Neuron (in vitro differentiated cells): ENCODE data around the gene PMVK.
"Not testable (repeated sequence)": the region's sequence is repeated elsewhere in the genome, so short reads cannot be mapped to it uniquely, and the experiment has no call there.

Source experiments
- H2AFZ ChIP-seq: one replicate; pipeline ENCODE4 v1.6.1; 2013; ENCODE audit warnings: low read depth, mild to moderate bottlenecking, inconsistent platforms, low read length, moderate library complexity
- H3K27me3 ChIP-seq: one replicate; pipeline ENCODE4 v1.6.1; 2013; ENCODE audit warnings: low read length; ENCODE audit not compliant: insufficient read depth
- H3K36me3 ChIP-seq: one replicate; pipeline ENCODE4 v1.6.1; 2013; ENCODE audit warnings: low read length; ENCODE audit not compliant: insufficient read depth
- H3K4me1 ChIP-seq: one replicate; pipeline ENCODE4 v1.6.1; 2013; ENCODE audit warnings: low read length; ENCODE audit not compliant: insufficient read depth
- H3K4me3 ChIP-seq: 2 replicates; pipeline ENCODE4 v1.5.1; 2013; ENCODE audit warnings: mild to moderate bottlenecking, low read length, moderate library complexity
- H3K9me3 ChIP-seq: one replicate; pipeline ENCODE4 v1.6.1; 2013; ENCODE audit warnings: low read length

Gene PMVK

DNA sequence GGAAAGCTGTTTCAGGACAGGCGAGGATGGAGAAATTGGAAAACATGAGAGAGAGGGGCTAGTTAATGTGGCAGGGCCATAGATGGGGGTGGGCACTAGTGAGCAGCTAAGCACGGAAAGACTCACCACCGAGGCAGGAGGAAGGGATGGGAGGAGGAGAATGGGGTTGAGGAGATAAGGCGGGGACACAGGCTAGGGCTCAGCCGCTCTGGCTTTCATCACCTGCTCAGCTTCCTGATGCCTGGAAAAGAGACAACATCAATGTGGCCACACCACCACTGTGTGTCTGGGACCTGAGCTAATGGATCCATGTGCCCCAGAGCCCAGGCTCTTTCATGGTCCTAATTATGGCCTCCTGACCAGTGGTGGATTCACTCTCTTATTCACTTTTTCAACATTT is 27.6 kb downstream of the PMVK start:
- no peaks in the 10 kb centered on the region for H3K4me1 ChIP-seq
- H2AFZ ChIP-seq: no peak overlapping the region
- no peak overlapping the region for H3K4me3 ChIP-seq
- no peaks in the 10 kb centered on the region for H3K27me3 ChIP-seq
- H3K36me3 ChIP-seq: no peaks in the 10 kb centered on the region
- peaks cover 6% of the 10 kb centered on the region for H3K9me3 ChIP-seq

DNA sequence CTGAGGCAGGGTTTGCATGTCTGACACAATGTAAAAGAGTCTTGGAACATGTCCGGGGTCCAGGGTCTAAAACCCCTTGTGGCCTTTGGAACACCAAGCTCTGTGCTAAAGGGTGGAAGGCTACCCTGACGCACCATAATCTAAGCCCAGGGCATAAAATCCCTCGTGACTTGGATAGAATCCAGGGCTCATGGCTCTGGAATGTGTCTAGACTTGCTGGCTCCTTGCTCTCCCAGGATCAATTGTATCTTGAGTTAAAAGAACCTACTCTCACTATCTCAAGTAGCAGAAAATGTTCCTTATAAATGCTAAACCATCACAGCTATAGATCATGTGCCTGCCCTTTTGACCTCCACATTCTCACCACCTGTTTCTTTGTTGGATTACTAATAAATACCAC is 28.4 kb downstream of the PMVK start:
- H3K4me3 ChIP-seq: not testable (repeated sequence)

DNA sequence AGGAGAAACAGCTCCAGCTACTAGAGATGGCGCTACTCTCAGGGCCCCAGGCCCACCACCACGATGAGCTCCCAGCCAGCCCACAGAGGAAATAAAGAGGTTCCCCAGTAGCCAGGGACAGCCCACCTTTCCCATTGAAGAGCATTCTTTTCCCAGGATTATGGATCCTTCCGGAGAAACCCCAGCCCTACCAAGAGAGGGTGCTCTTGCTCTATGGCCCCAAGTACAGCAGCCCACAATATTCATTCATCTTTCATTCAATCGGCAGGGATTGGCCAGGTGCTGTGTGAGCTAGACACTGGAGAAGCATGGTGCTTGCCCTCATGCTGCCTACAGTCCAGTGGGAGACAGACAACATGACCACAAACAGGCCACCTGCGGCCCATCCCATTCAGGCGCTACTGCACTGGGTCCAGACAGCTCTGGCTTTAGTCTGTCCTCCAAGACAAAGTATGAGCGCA is 29.9 kb downstream of the PMVK start:
- Histone ChIP-seq H3K4me3 (no peak overlapping the region), H2AFZ (no peak overlapping the region), H3K9me3 (peaks cover 6% of the 10 kb centered on the region), H3K36me3 (no peaks in the 10 kb centered on the region), H3K4me1 (peaks cover 3% of the 10 kb centered on the region), H3K27me3 (no peaks in the 10 kb centered on the region)

More for the DNA sequence above, 28.4 kb downstream of the PMVK start:
- not testable (repeated sequence) for H2AFZ ChIP-seq, H3K4me1 ChIP-seq, H3K27me3 ChIP-seq, H3K36me3 ChIP-seq, H3K9me3 ChIP-seq

DNA sequence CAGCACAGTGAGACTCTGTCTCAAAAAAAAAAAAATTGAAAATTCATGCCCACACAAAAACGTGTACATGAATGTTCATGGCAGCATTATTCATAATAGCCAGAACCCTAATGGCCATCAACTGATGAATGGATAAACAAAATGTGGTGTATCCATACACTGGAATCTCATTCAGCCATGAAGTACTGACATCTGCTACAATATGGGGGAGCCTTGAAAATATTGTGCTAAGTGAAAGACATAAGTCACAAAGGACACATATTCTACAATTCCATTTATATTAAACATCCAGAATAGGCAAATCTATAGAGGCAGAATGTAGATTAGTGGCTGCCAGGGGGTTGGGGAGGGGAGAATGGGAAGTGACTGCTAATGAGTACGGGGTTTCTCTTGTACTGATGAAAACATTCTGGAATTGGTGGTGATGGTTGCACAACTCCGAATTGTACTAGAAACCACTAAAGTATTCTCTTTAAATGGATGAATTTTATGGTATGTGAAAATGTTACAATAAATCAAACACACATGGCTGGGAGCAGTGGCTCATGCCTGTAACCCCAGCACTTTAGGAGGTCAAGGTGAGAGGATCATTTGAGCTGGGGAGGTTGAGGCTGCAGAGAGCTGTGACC is 33.5 kb downstream of the PMVK start:
- Histone ChIP-seq H3K4me3 (no peak overlapping the region), H3K27me3 (no peaks in the 10 kb centered on the region), H2AFZ (no peak overlapping the region), H3K36me3 (no peaks in the 10 kb centered on the region), H3K4me1 (peaks cover 3% of the 10 kb centered on the region), H3K9me3 (peaks cover 3% of the 10 kb centered on the region)

DNA sequence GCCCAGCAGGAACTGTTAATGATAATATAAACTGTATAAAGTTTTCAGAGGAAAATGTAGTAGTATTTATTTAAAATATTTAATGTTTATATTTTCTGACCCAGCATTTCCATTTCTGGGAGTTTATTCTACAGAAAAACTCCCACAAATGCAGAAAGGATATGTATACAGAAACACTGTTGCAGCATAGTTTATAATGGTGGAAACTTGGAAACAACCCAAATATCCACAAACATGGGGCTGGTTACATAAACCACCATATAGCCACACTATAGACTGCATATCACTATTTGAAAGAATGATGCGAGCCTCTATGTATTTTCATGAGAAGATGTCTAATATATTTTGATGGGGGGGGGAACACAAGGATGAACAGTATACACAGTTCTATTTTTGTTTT is 34.9 kb downstream of the PMVK start:
- H3K27me3 ChIP-seq: no peaks in the 10 kb centered on the region
- H3K9me3 ChIP-seq: no peaks in the 10 kb centered on the region
- H3K4me3 ChIP-seq: no peak overlapping the region
- no peaks in the 10 kb centered on the region for H3K36me3 ChIP-seq
- H3K4me1 ChIP-seq: peaks cover 8% of the 10 kb centered on the region
- no peak overlapping the region for H2AFZ ChIP-seq

DNA sequence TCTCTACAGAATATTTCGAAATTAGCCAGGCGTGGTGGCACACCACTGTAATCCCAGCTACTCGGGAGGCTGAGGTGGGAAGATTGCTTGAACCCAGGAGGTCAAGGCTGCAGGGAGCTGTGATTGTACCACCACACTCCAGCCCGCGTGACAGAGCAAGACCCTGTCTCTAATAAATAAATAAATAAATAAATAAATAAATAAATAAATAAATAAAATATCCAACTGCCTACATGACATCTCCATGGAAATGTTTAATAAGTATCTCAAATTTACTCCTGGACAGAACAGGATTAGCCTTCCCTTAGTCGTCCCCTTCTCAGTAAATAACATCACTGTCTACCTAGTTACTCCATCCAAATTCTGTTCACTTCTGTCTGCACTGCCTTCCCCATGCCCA is 37.5 kb downstream of the PMVK start:
- H2AFZ ChIP-seq: no peak overlapping the region

DNA sequence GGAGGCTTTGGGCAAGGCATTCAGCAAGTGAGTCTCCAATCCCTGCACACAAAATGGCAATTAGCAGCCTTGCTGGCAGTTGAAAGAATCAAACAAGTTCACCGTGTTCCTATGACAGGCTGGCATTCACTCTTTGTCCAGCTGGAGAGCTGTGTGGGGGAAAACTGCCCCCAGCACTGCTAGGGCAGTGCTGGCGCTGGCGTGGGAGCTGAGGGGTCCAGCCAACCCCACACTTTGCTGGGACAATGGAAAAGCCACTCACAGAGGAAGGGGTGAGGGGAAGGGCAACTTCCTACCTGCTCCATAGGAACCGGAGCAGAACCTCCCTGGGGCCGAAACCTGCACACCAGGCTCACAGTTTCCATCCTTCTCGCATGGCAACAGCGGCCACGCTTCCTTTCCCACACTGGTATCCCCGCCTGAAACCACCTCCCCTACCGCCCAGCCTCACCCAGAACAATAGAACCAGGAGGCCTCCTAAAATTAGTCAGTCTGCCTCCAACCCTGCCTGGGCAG is 39.7 kb downstream of the PMVK start:
- Histone ChIP-seq H2AFZ (no peak overlapping the region), H3K36me3 (no peaks in the 10 kb centered on the region), H3K4me1 (peaks cover 9% of the 10 kb centered on the region), H3K27me3 (no peaks in the 10 kb centered on the region), H3K4me3 (no peak overlapping the region), H3K9me3 (no peaks in the 10 kb centered on the region)

More for the DNA sequence above, 37.5 kb downstream of the PMVK start:
- no peaks in the 10 kb centered on the region for H3K36me3 ChIP-seq
- H3K27me3 ChIP-seq: no peaks in the 10 kb centered on the region
- no peak overlapping the region for H3K4me3 ChIP-seq
- peaks cover 12% of the 10 kb centered on the region for H3K4me1 ChIP-seq
- no peaks in the 10 kb centered on the region for H3K9me3 ChIP-seq

DNA sequence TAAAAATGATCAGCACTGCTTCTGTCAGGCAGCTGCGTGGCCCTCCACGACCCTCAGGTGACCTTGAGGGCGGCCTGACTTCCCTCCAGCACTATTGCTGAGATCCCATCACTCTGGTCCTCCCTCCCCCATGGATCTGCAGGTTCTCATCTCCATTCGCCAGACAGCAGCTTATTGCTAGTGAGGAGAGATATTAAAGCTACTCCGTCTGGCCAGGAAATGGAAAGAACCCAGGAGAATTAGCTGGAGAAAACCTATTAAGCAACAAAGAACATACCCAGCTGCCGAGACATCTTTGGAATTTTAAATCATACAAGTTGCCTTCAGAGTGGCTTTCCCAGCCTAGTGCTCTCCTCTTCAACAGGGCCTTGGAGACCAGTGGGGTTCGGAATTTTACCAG is 40.7 kb downstream of the PMVK start:
- Histone ChIP-seq H3K9me3 (no peaks in the 10 kb centered on the region), H3K27me3 (no peaks in the 10 kb centered on the region), H3K4me3 (no peak overlapping the region), H3K4me1 (peaks cover 9% of the 10 kb centered on the region), H2AFZ (no peak overlapping the region), H3K36me3 (no peaks in the 10 kb centered on the region)

DNA sequence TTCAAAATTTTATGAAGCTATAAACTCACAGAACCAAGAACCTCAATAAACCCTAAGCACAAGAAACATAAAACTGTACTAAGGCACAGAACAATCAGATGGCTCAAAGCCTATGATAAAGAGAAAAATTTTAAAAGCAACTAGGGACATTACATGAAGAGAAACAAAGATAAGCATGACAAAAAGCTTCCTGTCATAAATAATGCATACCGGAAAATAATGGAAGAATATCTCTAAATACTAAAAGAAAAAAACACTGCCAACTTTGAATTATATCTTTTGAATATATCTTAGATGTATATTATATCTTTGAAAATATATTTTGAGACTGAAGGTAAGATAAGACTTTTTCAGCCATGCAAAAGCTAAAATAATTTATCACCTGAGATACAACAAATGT is 45.1 kb downstream of the PMVK start:
- Histone ChIP-seq H3K36me3 (no peaks in the 10 kb centered on the region), H2AFZ (no peak overlapping the region), H3K4me1 (peaks cover 4% of the 10 kb centered on the region), H3K9me3 (no peaks in the 10 kb centered on the region), H3K4me3 (no peak overlapping the region), H3K27me3 (no peaks in the 10 kb centered on the region)

DNA sequence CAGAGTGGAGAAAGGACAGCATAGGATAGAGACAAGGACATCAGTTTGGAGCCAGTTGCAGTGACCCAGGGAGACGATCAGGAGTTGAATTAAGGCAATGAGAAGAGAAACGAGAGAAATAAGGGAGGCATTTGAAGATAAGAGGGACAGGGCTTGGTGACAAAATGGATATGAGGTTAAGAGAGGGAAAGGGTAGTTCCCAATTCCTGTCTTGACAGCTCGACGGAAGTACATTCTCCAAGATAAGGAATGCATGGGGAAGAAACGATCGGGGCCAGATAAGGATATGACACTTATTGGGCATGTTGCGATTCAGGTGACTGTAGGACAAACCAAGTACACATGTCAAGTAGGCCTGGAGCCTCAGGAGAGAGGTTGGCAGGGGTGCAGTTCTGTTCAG is 47.8 kb downstream of the PMVK start:
- Histone ChIP-seq H3K4me3 (no peak overlapping the region), H3K36me3 (no peaks in the 10 kb centered on the region), H2AFZ (no peak overlapping the region), H3K9me3 (no peaks in the 10 kb centered on the region), H3K27me3 (no peaks in the 10 kb centered on the region), H3K4me1 (peaks cover 7% of the 10 kb centered on the region)

DNA sequence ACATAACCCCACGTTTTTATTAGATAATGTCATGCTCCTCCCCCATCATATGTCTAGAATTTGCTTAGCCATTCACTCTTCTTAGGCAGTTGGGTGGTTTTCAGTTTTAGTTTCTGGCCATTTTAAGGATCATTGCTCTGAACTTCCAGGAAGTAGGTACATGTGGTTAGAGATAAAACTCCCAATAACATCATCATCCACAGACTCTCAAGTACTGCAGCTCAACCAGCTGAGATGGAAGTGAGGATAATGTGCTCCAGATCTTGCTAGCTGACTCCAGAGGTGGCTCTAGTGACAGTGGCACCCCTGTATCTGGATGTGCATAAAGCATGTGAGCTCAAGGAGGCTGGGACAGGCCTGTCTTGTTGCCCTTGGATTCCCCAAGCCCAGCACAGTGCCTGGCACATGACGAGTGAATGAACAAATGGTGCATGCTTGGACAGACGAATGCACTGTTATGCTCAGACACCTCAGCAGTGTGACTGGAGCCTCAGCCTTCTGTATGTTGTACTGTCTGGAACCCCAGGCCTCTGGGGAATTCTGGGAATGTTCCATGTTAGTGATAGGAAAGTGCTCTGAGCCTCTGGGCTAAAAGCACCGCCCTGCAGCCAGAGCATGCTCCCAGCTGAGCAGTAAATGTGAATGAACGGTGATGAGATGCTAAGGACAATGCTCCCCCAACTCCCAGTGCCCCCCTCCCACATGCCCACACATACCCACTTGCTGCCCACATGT is 50.1 kb downstream of the PMVK start:
- H3K27me3 ChIP-seq: peaks cover 2% of the 10 kb centered on the region
- H3K4me1 ChIP-seq: peaks cover 7% of the 10 kb centered on the region
- H3K36me3 ChIP-seq: no peaks in the 10 kb centered on the region
- H3K4me3 ChIP-seq: no peak overlapping the region
- H2AFZ ChIP-seq: no peak overlapping the region
- H3K9me3 ChIP-seq: no peaks in the 10 kb centered on the region

DNA sequence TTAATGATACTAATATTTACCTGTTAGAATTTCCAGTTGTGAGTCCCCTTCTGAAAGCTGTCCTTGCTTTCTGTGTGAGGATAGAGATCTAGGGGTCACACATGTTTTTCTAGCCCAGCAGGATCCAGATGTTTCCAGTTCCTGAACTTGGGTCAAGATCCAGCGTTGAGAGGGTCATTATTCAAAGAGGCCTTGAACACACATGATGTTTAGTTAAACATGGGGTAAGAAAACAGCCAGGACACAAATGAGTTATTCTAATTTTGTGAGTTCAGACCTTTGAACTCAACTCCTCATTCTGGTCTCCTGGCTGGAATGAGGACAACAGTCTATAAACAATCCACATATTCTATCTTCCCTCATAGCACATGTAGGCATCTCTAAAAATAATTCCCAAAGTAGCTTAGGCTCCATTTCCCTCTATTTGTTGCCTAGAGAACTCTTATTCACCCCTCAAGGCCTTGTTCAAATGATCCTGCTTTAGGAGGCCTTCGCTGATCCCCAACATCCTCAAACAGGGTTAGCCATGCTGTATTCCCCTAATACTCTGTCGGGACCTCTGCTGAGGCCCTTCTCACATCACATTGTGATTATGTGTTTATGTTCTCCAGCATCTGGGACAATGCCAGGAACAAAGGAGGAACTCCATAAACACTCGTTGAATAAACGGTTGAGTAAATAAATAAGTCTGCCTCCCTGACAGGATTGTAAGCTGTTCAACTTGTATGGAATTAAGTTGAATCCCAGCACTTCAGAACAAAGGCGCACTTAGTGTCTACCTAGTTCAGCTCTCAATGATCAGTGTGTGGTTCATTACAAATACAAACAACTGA is 51.4 kb downstream of the PMVK start:
- H3K9me3 ChIP-seq: no peaks in the 10 kb centered on the region
- no peak overlapping the region for H3K4me3 ChIP-seq
- peaks cover 7% of the 10 kb centered on the region for H3K4me1 ChIP-seq
- H3K36me3 ChIP-seq: no peaks in the 10 kb centered on the region
- peaks cover 5% of the 10 kb centered on the region for H3K27me3 ChIP-seq
- no peak overlapping the region for H2AFZ ChIP-seq
